Heart left ventricle (tissue), 16 donors: ENCODE measurements around the gene TOGARAM2. TPM values are rescaled to one million over a fixed set of nuclear protein-coding genes. Genes with fewer than 3 reads are reported as not detected.

ENCODE experiments used
- ATAC-seq, 4 donors: fragments of 200-7000 bp; cut with Tn5 transposase; one replicate each; pipeline ENCODE4 v1.9.1; 2020 to 2022; ENCODE audit warnings: moderate library complexity in 4 of 4, mild to moderate bottlenecking in 3 of 4, moderate number of reproducible peaks in 1 of 4
- DNase-seq, 5 donors: peaks; one replicate each; pipeline ENCODE4 v3.0.0-alpha.2; 2020
- H3K27ac ChIP-seq, 12 donors: fragments of 200-600 bp; sonication (generic) in 4 of 12; one replicate each; pipeline versions ENCODE4 v1.5.0 to v1.8.0; 2016 to 2022; ENCODE audit warnings: mild to moderate bottlenecking in 2 of 12
- H3K27me3 ChIP-seq, 9 donors: fragments of 200-600 bp; sonication (generic) in 2 of 9; one replicate each; pipeline versions ENCODE4 v1.5.1 to v1.8.0; 2016 to 2022; ENCODE audit warnings: mild to moderate bottlenecking in 3 of 9
- H3K36me3 ChIP-seq, 9 donors: fragments of 200-600 bp; sonication (generic) in 2 of 9; one replicate each; pipeline versions ENCODE4 v1.5.0 to v1.8.0; 2018 to 2022; ENCODE audit warnings: mild to moderate bottlenecking in 2 of 9
- H3K4me1 ChIP-seq, 12 donors: fragments of 200-600 bp; sonication (generic) in 4 of 12; one replicate each; pipeline versions ENCODE4 v1.5.0 to v1.8.0; 2016 to 2022; ENCODE audit warnings: mild to moderate bottlenecking in 3 of 12
- H3K4me3 ChIP-seq, 12 donors: fragments of 200-600 bp; sonication (generic) in 4 of 12; one replicate each; pipeline versions ENCODE4 v1.5.0 to v1.8.0; 2017 to 2022; ENCODE audit warnings: mild to moderate bottlenecking in 9 of 12, moderate library complexity in 4 of 12
- H3K9me3 ChIP-seq, 12 donors: fragments of 200-600 bp; sonication (generic) in 4 of 12; one replicate each; pipeline versions ENCODE4 v1.5.0 to v1.8.0; 2016 to 2022; ENCODE audit warnings: mild to moderate bottlenecking in 1 of 12
- CTCF ChIP-seq, 12 donors: fragments of 200-600 bp; sonication (generic) in 4 of 12; IDR thresholded peaks; one replicate each; pipeline versions ENCODE4 v1.5.0 to v1.8.0; 2018 to 2022; ENCODE audit warnings: antibody characterized with exemption in 12 of 12, mild to moderate bottlenecking in 5 of 12
- POLR2A ChIP-seq, 2 donors: fragments of 450-650 bp; IDR thresholded peaks; one replicate each; pipeline ENCODE4 v1.6.1; 2017; ENCODE audit warnings: antibody characterized with exemption in 2 of 2, mild to moderate bottlenecking in 2 of 2, moderate library complexity in 2 of 2
- WGBS, 4 donors: extraction: QIAGEN DNeasy Blood & Tissue Kit in 2 of 4; methylation state at CpG; one replicate each; pipeline versions ENCODE4 v1.1.5 to v1.1.7; 2013 to 2018; 5-methylcytosine and 5-hydroxymethylcytosine counted together
- intact Hi-C, 10 donors: fragments of 100-400 bp; cut with DNase I; formaldehyde crosslinking; loops; one replicate each; pipeline versions ENCODE4 v1.11.1 to v1.14.2; 2022
- polyA plus RNA-seq, 2 donors: library from polyadenylated mRNA; stranded (reverse); fragments of 200-250 nt; gene quantifications; one replicate each; pipeline ENCODE4 v1.2.3, GENCODE V29; 2013
- total RNA-seq, 9 donors: library from RNA; depleted of rRNA in 2 of 9; stranded (reverse); fragments of >200 nt in 2 of 9; fragmentation: NEBNext Ultra II Directional in 3 of 9; extraction: Animal tissue kit (Norgen Biotek cat#: 25700) in 3 of 9; gene quantifications; one replicate each; pipeline versions ENCODE4 v1.1.0 to v1.2.4, GENCODE V29; 2016 to 2023
- donor health status: ischemic (EF 13 %, LVEDD 7.1; RV severe dilation, severe dysfunction).
- donor health status: healthy with polysubstance abuse.
- donor health status: DM: no; HTN: yes; CAD: no.
- donor health status: DM: no; HTN: no; CAD: no.
- donor health status: ischemic (EF 25% LVEDD 6.9; RV normal size, moderate dysfunction).
- donor health status: ischemic (EF 25% LVEDD 5.7; RV mildly dilated, moderate dysfunction).
- donor health status: healthy.
- donor health status: DM: yes; HTN: yes; CAD: no.
- donor health status: ischemic (EF 35%, LVEDD 5.7; RV mildly dilated, moderate dysfunction).
- donor health status: nonischemic (EF 11% LVEDD 7.7; RV severe dilation, severe dysfunction).
- donor health status: DM: yes; HTN: yes; CAD: no.
- donor health status: PGD.
- donor health status: ischemic (EF 29% LVEDD 5.4; RV normal size, mild dysfunction).
- donor health status: nonischemic (EF 23%, LVEDD 6.1; RV moderate dilation, normal function).

Gene TOGARAM2
- total and polyA plus RNA-seq, 11 donors = 0.24 to 23.9 (median 6.2) TPM

GRCh38 chr2:29061616-29062015 is 80.5 kb downstream of the TOGARAM2 start:
- WGBS, 4 donors = 82 to 91% (median 85%) methylated on average over 3 of the region's 3 CpGs
- no peaks in the 10 kb centered on the region for H3K9me3 ChIP-seq
- no peak overlapping the region for H3K27ac ChIP-seq
- H3K36me3 ChIP-seq = no peaks in the 10 kb centered on the region
- no peaks in the 10 kb centered on the region for H3K27me3 ChIP-seq
- no peak overlapping the region for H3K4me3 ChIP-seq
- ATAC-seq (no peak), DNase-seq (no peak)
- H3K4me1 ChIP-seq = peaks cover 0 to 24% (median 1%) of the 10 kb centered on the region in 12 donors
- intact Hi-C loops = no loop called here
- TF ChIP-seq POLR2A (IDR thresholded peaks at IDR 0.05) = no peak
- TF ChIP-seq CTCF (IDR thresholded peaks at IDR 0.05) = no peak

- Histone ChIP-seq H3K4me1 (peaks cover 0 to 24% (median 1%) of the 10 kb centered on the region in 12 donors), H3K36me3 (no peaks in the 10 kb centered on the region), H3K27me3 (no peaks in the 10 kb centered on the region), H3K9me3 (no peaks in the 10 kb centered on the region), H3K4me3 (no peak overlapping the region), H3K27ac (no peak overlapping the region)
- ATAC-seq (no peak), DNase-seq (no peak)
- intact Hi-C loops = no loop called here
- TF ChIP-seq CTCF (IDR thresholded peaks at IDR 0.05) (no peak), POLR2A (IDR thresholded peaks at IDR 0.05) (no peak)
- WGBS, 4 donors = 91 to 94% (median 93%) methylated on average over 9 to 10 of the region's 10 CpGs
Observed at GRCh38 chr2:29062371-29062770, 81.3 kb downstream of the TOGARAM2 start.

GRCh38 chr2:29063056-29063455 is 82.0 kb downstream of the TOGARAM2 start:
- DNase-seq = peak in 1 of 5 donors; percentile 67
- WGBS, 4 donors = 44 to 92% (median 76%) methylated on average over 4 to 6 of the region's 6 CpGs
- H3K27ac ChIP-seq = peak overlapping the region in 1 of 12 donors; percentile 55

More at GRCh38 chr2:29063056-29063455, 82.0 kb downstream of the TOGARAM2 start:
- ATAC-seq = peak in 3 of 4 donors; percentile 15 to 62 (median 53)
- H3K27me3 ChIP-seq = no peaks in the 10 kb centered on the region
- H3K9me3 ChIP-seq = no peaks in the 10 kb centered on the region
- TF ChIP-seq CTCF (IDR thresholded peaks at IDR 0.05) (no peak), POLR2A (IDR thresholded peaks at IDR 0.05) (no peak)
- no peak overlapping the region for H3K4me3 ChIP-seq
- intact Hi-C loops = no loop called here
- H3K4me1 ChIP-seq = peaks cover 0 to 24% (median 1%) of the 10 kb centered on the region in 12 donors
- no peaks in the 10 kb centered on the region for H3K36me3 ChIP-seq
